IMR-90 (cell line): ENCODE data around the gene RBFOX1. TPM values are rescaled to one million over a fixed set of nuclear protein-coding genes. Genes with fewer than 3 reads are reported as not detected.

ENCODE experiments used
- ATAC-seq: fragments of 200-7000 bp; cut with Tn5 transposase; 2 replicates; pipeline ENCODE4 v1.9.1; 2020; ENCODE audit warnings: low read depth, mild to moderate bottlenecking, moderate library complexity
- BruUV-seq: library from RNA; stranded (reverse); fragments of 400-500 nt; replicated peaks from 2 replicates; lab custom pipeline; 2021; lab: Mats Ljungman, UMichigan
- CTCF ChIA-PET: fragments of 300-600 bp; formaldehyde crosslinking; extraction: SDS; loops from one replicate; lab custom pipeline; 2021; ENCODE audit warnings: antibody characterized with exemption; lab: Yijun Ruan, JAX
- POLR2A ChIA-PET: fragments of 300-600 bp; sonication (Branson Sonifier 250); formaldehyde crosslinking; loops from one replicate; lab custom pipeline; 2022; ENCODE audit warnings: antibody characterized with exemption; ENCODE audit not compliant: unreplicated experiment; lab: Charles Lee
- DNase-seq: peaks from one replicate; pipeline ENCODE4 v3.0.0; 2013
- H2AFZ ChIP-seq: replicated peaks from 2 replicates; pipeline ENCODE3; 2013; ENCODE audit warnings: low read length, mild to moderate bottlenecking; ENCODE audit not compliant: poor library complexity
- H2AK5ac ChIP-seq: 2 replicates; pipeline ENCODE4 v1.6.1; 2013; ENCODE audit warnings: low read depth, low read length, inconsistent platforms
- H2AK9ac ChIP-seq: replicated peaks from 2 replicates; pipeline ENCODE3; 2013; ENCODE audit warnings: mild to moderate bottlenecking, low read depth, low read length, moderate library complexity; ENCODE audit not compliant: poor library complexity
- H2BK120ac ChIP-seq: 2 replicates; pipeline ENCODE4 v1.6.1; 2013; ENCODE audit warnings: low read depth, low read length, inconsistent platforms
- H2BK15ac ChIP-seq: 3 replicates; pipeline ENCODE4 v1.6.1; 2013; ENCODE audit warnings: low read depth, low read length, inconsistent platforms
- H2BK20ac ChIP-seq: 2 replicates; pipeline ENCODE4 v1.6.1; 2013; ENCODE audit warnings: low read depth, mild to moderate bottlenecking, inconsistent platforms, low read length, moderate library complexity
- H2BK5ac ChIP-seq: 2 replicates; pipeline ENCODE4 v1.6.1; 2013; ENCODE audit warnings: mild to moderate bottlenecking, low read depth, low read length, inconsistent platforms; ENCODE audit not compliant: poor library complexity, severe bottlenecking
- H3K14ac ChIP-seq: replicated peaks from 2 replicates; pipeline ENCODE4 v1.6.1; 2013; ENCODE audit warnings: low read depth, low read length, inconsistent platforms
- H3K18ac ChIP-seq: 2 replicates; pipeline ENCODE4 v1.6.1; 2013; ENCODE audit warnings: low read depth, low read length, control low read depth
- H3K23ac ChIP-seq: 2 replicates; pipeline ENCODE4 v1.6.1; 2013; ENCODE audit warnings: low read depth, low read length, inconsistent platforms
- H3K27ac ChIP-seq: 2 replicates; pipeline ENCODE4 v1.5.1; 2013; ENCODE audit warnings: mild to moderate bottlenecking, control low read depth, low read length; ENCODE audit not compliant: insufficient read depth
- H3K27me3 ChIP-seq: 2 replicates; pipeline ENCODE4 v1.6.1; 2013; ENCODE audit warnings: low read length; ENCODE audit not compliant: control insufficient read depth, insufficient read depth
- H3K36me3 ChIP-seq: 2 replicates; pipeline ENCODE4 v1.6.1; 2013; ENCODE audit warnings: low read length, mixed read lengths; ENCODE audit not compliant: control insufficient read depth, insufficient read depth
- H3K4ac ChIP-seq: 2 replicates; pipeline ENCODE4 v1.6.1; 2013; ENCODE audit warnings: low read depth, low read length, inconsistent platforms
- H3K4me1 ChIP-seq: 2 replicates; pipeline ENCODE4 v1.6.1; 2013; ENCODE audit warnings: low read length, mixed read lengths; ENCODE audit not compliant: control insufficient read depth, insufficient read depth
- H3K4me2 ChIP-seq: 2 replicates; pipeline ENCODE4 v1.6.1; 2013; ENCODE audit warnings: low read depth, mild to moderate bottlenecking, control low read depth, low read length, moderate library complexity
- H3K4me3 ChIP-seq: 2 replicates; pipeline ENCODE4 v1.5.1; 2013; ENCODE audit warnings: low read depth, mild to moderate bottlenecking, control low read depth, low read length, moderate library complexity; ENCODE audit not compliant: insufficient read depth
- H3K56ac ChIP-seq: 2 replicates; pipeline ENCODE4 v1.6.1; 2013; ENCODE audit warnings: low read length, inconsistent platforms; ENCODE audit not compliant: insufficient read depth; ENCODE audit errors: extremely low read depth
- H3K79me1 ChIP-seq, 2 experiments: 2 replicates each; pipeline ENCODE4 v1.6.1; 2013; ENCODE audit warnings: low read length in 2 of 2, inconsistent platforms in 1 of 2, low read depth in 1 of 2
- H3K9ac ChIP-seq: 2 replicates; pipeline ENCODE4 v1.6.1; 2013; ENCODE audit warnings: low read depth, low read length, control low read depth
- H3K9me1 ChIP-seq: 2 replicates; pipeline ENCODE4 v1.6.1; 2013; ENCODE audit warnings: low read length, inconsistent platforms; ENCODE audit not compliant: insufficient read depth
- H3K9me3 ChIP-seq: 2 replicates; pipeline ENCODE4 v1.6.1; 2013; ENCODE audit warnings: low read length; ENCODE audit not compliant: control insufficient read depth, insufficient read depth
- H4K20me1 ChIP-seq: 2 replicates; pipeline ENCODE4 v1.6.1; 2013; ENCODE audit warnings: low read length, inconsistent platforms; ENCODE audit not compliant: insufficient read depth
- H4K5ac ChIP-seq: 2 replicates; pipeline ENCODE4 v1.6.1; 2013; ENCODE audit warnings: mild to moderate bottlenecking, low read depth, low read length, control low read depth
- H4K8ac ChIP-seq, 2 experiments: 2 replicates each; pipeline ENCODE4 v1.6.1; 2013; ENCODE audit warnings: low read depth in 2 of 2, low read length in 2 of 2, control low read depth in 1 of 2, inconsistent platforms in 1 of 2
- H4K91ac ChIP-seq: 2 replicates; pipeline ENCODE4 v1.6.1; 2013; ENCODE audit warnings: low read depth, low read length, inconsistent platforms; ENCODE audit not compliant: insufficient read depth
- BHLHE40 ChIP-seq: fragments of 150-350 bp; IDR thresholded peaks from 2 replicates; pipeline ENCODE4 v1.6.1; 2016; ENCODE audit warnings: mild to moderate bottlenecking, low read depth, low read length
- CEBPB ChIP-seq: IDR thresholded peaks from 2 replicates; pipeline ENCODE4 v1.6.1; 2012; ENCODE audit warnings: low read depth, low read length, improper control_type of control experiment
- CHD1 ChIP-seq: IDR thresholded peaks from 2 replicates; pipeline ENCODE4 v1.6.1; 2012; ENCODE audit warnings: low read depth, low read length, improper control_type of control experiment
- FOS ChIP-seq: fragments of 150-350 bp; IDR thresholded peaks from 2 replicates; pipeline ENCODE4 v1.6.1; 2016; ENCODE audit warnings: low read depth, low read length
- RCOR1 ChIP-seq: IDR thresholded peaks from 2 replicates; pipeline ENCODE4 v1.6.1; 2012; ENCODE audit warnings: mild to moderate bottlenecking, low read length, improper control_type of control experiment; ENCODE audit not compliant: insufficient replicate concordance
- WGBS, 2 experiments: methylation state at CpG; one replicate each; pipeline versions ENCODE4 v1.1.5 to v1.1.7; 2013; ENCODE audit warnings: missing lambda C conversion rate in 2 of 2; ENCODE audit not compliant: insufficient read length in 1 of 2; ENCODE audit errors: extremely low coverage in 2 of 2; 5-methylcytosine and 5-hydroxymethylcytosine counted together
- dilution Hi-C: fragments of 300-500 bp; cut with HindIII; formaldehyde crosslinking; loops from one replicate; pipeline ENCODE4 v1.14.3; 2018; ENCODE audit warnings: low sequenced_read_pairs; ENCODE audit not compliant: unreplicated experiment
- in situ Hi-C: fragments of 300-500 bp; cut with MboI; formaldehyde crosslinking; loops from 3 replicates; pipeline ENCODE4 v1.14.3; 2019; ENCODE audit warnings: low sequenced_read_pairs, inconsistent platforms, mixed read lengths
- intact Hi-C: fragments of 100-400 bp; cut with micrococcal nuclease; formaldehyde crosslinking; loops from 2 replicates; pipeline ENCODE4 v1.10.0; 2022
- polyA plus RNA-seq, 3 experiments: library from polyadenylated mRNA; depleted of rRNA; stranded (reverse); fragments of >200 nt; gene quantifications; 2 replicates each; pipeline ENCODE4 v1.2.3, GENCODE V29; 2012; ENCODE audit warnings: low replicate concordance in 1 of 3
- total RNA-seq: library from RNA; depleted of rRNA; stranded (reverse); fragments of >200 nt; gene quantifications from 2 replicates; pipeline ENCODE4 v1.2.3, GENCODE V29; 2012

Gene RBFOX1
- total and polyA plus RNA-seq, 2 of the 4 experiments (the other 2 are of a cell fraction): not detected

DNA sequence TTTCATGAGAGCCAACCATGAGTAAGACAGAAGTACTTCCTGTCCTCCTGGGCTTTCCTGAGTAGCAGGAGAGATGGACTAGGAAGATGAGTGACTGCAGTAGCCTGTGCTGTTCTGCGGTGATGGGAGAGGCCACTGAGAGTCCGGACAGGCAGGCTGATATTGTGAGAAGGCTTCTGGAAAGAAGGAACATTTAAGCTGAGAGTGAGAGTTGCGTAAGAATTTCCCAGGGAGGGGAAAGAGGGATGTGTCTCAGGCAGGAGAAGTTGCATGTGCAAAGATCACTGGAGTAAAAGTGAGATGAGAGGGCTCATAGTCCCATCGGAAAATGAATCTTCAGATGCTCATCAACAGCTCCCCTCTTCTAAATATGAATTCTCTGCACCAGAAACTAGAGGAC, 258.3 kb downstream of the RBFOX1 start:
- H4K8ac ChIP-seq: no peak overlapping the region
- H3K14ac ChIP-seq: no peak overlapping the region
- TF ChIP-seq BHLHE40: no peak
- no peak for TF ChIP-seq RCOR1
- TF ChIP-seq FOS: no peak
- 0 out of 2 replicates have a peak, but pooled peaks have one; percentile 23 for TF ChIP-seq CEBPB
- TF ChIP-seq CHD1: no peak
- H3K27me3 ChIP-seq: no peaks in the 10 kb centered on the region
- H3K18ac ChIP-seq: no peak overlapping the region
- no peak overlapping the region for H3K9ac ChIP-seq
- no peak overlapping the region for H2AK5ac ChIP-seq
- H3K9me3 ChIP-seq: peaks cover 22% of the 10 kb centered on the region
- intact Hi-C loops (no loop called here), dilution Hi-C loops (no loop called here), in situ Hi-C loops (no loop called here)
- H3K23ac ChIP-seq: no peak overlapping the region
- no peaks in the 10 kb centered on the region for H3K9me1 ChIP-seq
- WGBS, 2 experiments: no CpG with 5 or more reads among the region's 4 CpGs
- no peak overlapping the region for H2BK120ac ChIP-seq
- no peak overlapping the region for H2BK15ac ChIP-seq
- no peak overlapping the region for H3K4me3 ChIP-seq
- H2BK5ac ChIP-seq: no peak overlapping the region
- no peaks in the 10 kb centered on the region for H3K36me3 ChIP-seq
- H3K56ac ChIP-seq: no peak overlapping the region
- H3K4me2 ChIP-seq: no peak overlapping the region
- H3K27ac ChIP-seq: no peak overlapping the region
- ChIA-PET CTCF (no interaction called here), POLR2A (no interaction called here)
- no TSS peak for BruUV-seq
- H4K91ac ChIP-seq: no peak overlapping the region
- H2AFZ ChIP-seq: no peak overlapping the region
- no peak overlapping the region for H2AK9ac ChIP-seq
- H4K20me1 ChIP-seq: no peaks in the 10 kb centered on the region
- no peak overlapping the region for H4K5ac ChIP-seq
- H3K4ac ChIP-seq: no peak overlapping the region
- no peaks in the 10 kb centered on the region for H3K79me1 ChIP-seq
- no peaks in the 10 kb centered on the region for H3K4me1 ChIP-seq
- DNase-seq (no peak), ATAC-seq (no peak)
- no peak overlapping the region for H2BK20ac ChIP-seq
